Mesenchymal stem cell (in vitro differentiated cells and primary cell): ENCODE data around the gene TNS4.

Experiments used
- DNase-seq: peaks from one replicate; pipeline ENCODE4 v3.0.0-alpha.2; 2013
- H2AFZ ChIP-seq: one replicate; pipeline ENCODE4 v1.6.1; 2013; ENCODE audit warnings: low read depth, mild to moderate bottlenecking, control low read depth, inconsistent platforms, low read length, moderate library complexity
- H2AK5ac ChIP-seq: 2 replicates; pipeline ENCODE4 v1.6.1; 2013; ENCODE audit warnings: low read length, moderate library complexity, mild to moderate bottlenecking, inconsistent platforms; ENCODE audit not compliant: severe bottlenecking
- H2BK120ac ChIP-seq: one replicate; pipeline ENCODE4 v1.6.1; 2013; ENCODE audit warnings: low read depth, mild to moderate bottlenecking, inconsistent platforms, low read length, moderate library complexity
- H2BK12ac ChIP-seq, 2 experiments: one replicate each; pipeline ENCODE4 v1.6.1; 2013; ENCODE audit warnings: inconsistent platforms in 2 of 2, low read length in 2 of 2, mild to moderate bottlenecking in 2 of 2, moderate library complexity in 2 of 2, control low read depth in 1 of 2
- H2BK15ac ChIP-seq: one replicate; pipeline ENCODE4 v1.6.1; 2013; ENCODE audit warnings: mild to moderate bottlenecking, low read depth, inconsistent platforms; ENCODE audit not compliant: poor library complexity, severe bottlenecking
- H2BK5ac ChIP-seq: 2 replicates; pipeline ENCODE4 v1.6.1; 2013; ENCODE audit warnings: low read depth, mild to moderate bottlenecking, low read length, control low read depth, inconsistent platforms; ENCODE audit not compliant: poor library complexity, severe bottlenecking
- H3K14ac ChIP-seq, 2 experiments: one replicate each; pipeline ENCODE4 v1.6.1; 2013; ENCODE audit warnings: inconsistent platforms in 2 of 2, low read length in 2 of 2, control low read depth in 1 of 2, mild to moderate bottlenecking in 1 of 2, moderate library complexity in 1 of 2
- H3K18ac ChIP-seq, 2 experiments: one replicate each; pipeline ENCODE4 v1.6.1; 2013; ENCODE audit warnings: inconsistent platforms in 2 of 2, low read length in 2 of 2, control low read depth in 1 of 2, low read depth in 1 of 2, mild to moderate bottlenecking in 1 of 2
- H3K23ac ChIP-seq, 2 experiments: one replicate each; pipeline ENCODE4 v1.6.1; 2013; ENCODE audit warnings: inconsistent platforms in 2 of 2, low read length in 2 of 2, mild to moderate bottlenecking in 2 of 2, moderate library complexity in 2 of 2, control low read depth in 1 of 2
- H3K27ac ChIP-seq: 2 replicates; pipeline ENCODE4 v1.5.1; 2013; ENCODE audit warnings: mild to moderate bottlenecking, moderate library complexity, low read length, control low read depth, inconsistent platforms; ENCODE audit not compliant: poor library complexity, severe bottlenecking
- H3K27me3 ChIP-seq, 2 experiments: 2 replicates each; pipeline versions ENCODE4 v1.6.1 to v1.7.0; 2013; ENCODE audit warnings: low read length in 2 of 2, mild to moderate bottlenecking in 2 of 2, moderate library complexity in 2 of 2, control low read depth in 1 of 2, inconsistent platforms in 1 of 2; ENCODE audit not compliant: control insufficient read depth in 1 of 2, insufficient read depth in 1 of 2
- H3K36me3 ChIP-seq, 2 experiments: 2 replicates each; pipeline versions ENCODE4 v1.6.1 to v1.7.0; 2013; ENCODE audit warnings: low read length in 2 of 2, control low read depth in 1 of 2, inconsistent platforms in 1 of 2, low read depth in 1 of 2, mild to moderate bottlenecking in 1 of 2; ENCODE audit not compliant: insufficient read depth in 2 of 2, control insufficient read depth in 1 of 2
- H3K4ac ChIP-seq, 2 experiments: one replicate each; pipeline ENCODE4 v1.6.1; 2013; ENCODE audit warnings: inconsistent platforms in 2 of 2, low read length in 2 of 2, mild to moderate bottlenecking in 2 of 2, moderate library complexity in 2 of 2, control low read depth in 1 of 2, low read depth in 1 of 2
- H3K4me1 ChIP-seq: 2 replicates; pipeline ENCODE4 v1.6.1; 2013; ENCODE audit warnings: low read depth, low read length, control low read depth; ENCODE audit not compliant: control insufficient read depth, insufficient read depth
- H3K4me2 ChIP-seq: 2 replicates; pipeline ENCODE4 v1.6.1; 2013; ENCODE audit warnings: low read length, mild to moderate bottlenecking, inconsistent platforms; ENCODE audit not compliant: poor library complexity, severe bottlenecking
- H3K4me3 ChIP-seq, 2 experiments: 2 replicates each; pipeline versions ENCODE4 v1.5.1 to v1.7.0; 2013; ENCODE audit warnings: low read length in 2 of 2, mild to moderate bottlenecking in 2 of 2, control low read depth in 1 of 2, low read depth in 1 of 2; ENCODE audit not compliant: insufficient read depth in 1 of 2
- H3K79me1 ChIP-seq: replicated peaks from 2 replicates; pipeline ENCODE4 v1.6.1; 2013; ENCODE audit warnings: mild to moderate bottlenecking, control low read depth, low read length, inconsistent platforms; ENCODE audit not compliant: poor library complexity, severe bottlenecking
- H3K9ac ChIP-seq: 2 replicates; pipeline ENCODE4 v1.7.0; 2013; ENCODE audit warnings: mild to moderate bottlenecking, low read length, moderate library complexity
- H3K9me3 ChIP-seq: 2 replicates; pipeline ENCODE4 v1.7.0; 2013; ENCODE audit warnings: mild to moderate bottlenecking, low read length; ENCODE audit not compliant: control insufficient read depth
- H4K8ac ChIP-seq: one replicate; pipeline ENCODE4 v1.6.1; 2013; ENCODE audit warnings: inconsistent platforms, mild to moderate bottlenecking, low read length, moderate library complexity
- H4K91ac ChIP-seq: one replicate; pipeline ENCODE4 v1.6.1; 2013; ENCODE audit warnings: mild to moderate bottlenecking, low read length, inconsistent platforms
- WGBS: methylation state at CpG from one replicate; pipeline ENCODE4 v1.1.7; 2013; ENCODE audit warnings: mixed read lengths; 5-methylcytosine and 5-hydroxymethylcytosine counted together

TNS4 gene

GRCh38 chr17:40495140-40495539 is 6.3 kb downstream of the TNS4 start:
- H2AK5ac ChIP-seq = no peak overlapping the region
- H3K4ac ChIP-seq = no peak overlapping the region
- H4K91ac ChIP-seq = no peak overlapping the region
- H3K9me3 ChIP-seq = no peaks in the 10 kb centered on the region
- H3K79me1 ChIP-seq = no peaks in the 10 kb centered on the region
- H2BK12ac ChIP-seq = peak overlapping the region in 1 of 2 experiments; percentile 33
- no peak overlapping the region for H2BK15ac ChIP-seq
- H3K14ac ChIP-seq = no peak overlapping the region
- H4K8ac ChIP-seq = no peak overlapping the region
- H3K4me3 ChIP-seq = no peak overlapping the region
- no peak for DNase-seq
- H3K4me1 ChIP-seq = peaks cover 27% of the 10 kb centered on the region
- no peak overlapping the region for H3K4me2 ChIP-seq
- H3K27me3 ChIP-seq = no peaks in the 10 kb centered on the region
- WGBS = 77% methylated on average over 5 of the region's 5 CpGs
- no peak overlapping the region for H3K9ac ChIP-seq
- H2BK5ac ChIP-seq = no peak overlapping the region
- no peak overlapping the region for H2BK120ac ChIP-seq
- no peak overlapping the region for H3K27ac ChIP-seq
- no peak overlapping the region for H3K18ac ChIP-seq
- H2AFZ ChIP-seq = no peak overlapping the region
- H3K23ac ChIP-seq = no peak overlapping the region
- H3K36me3 ChIP-seq = peaks cover 0 to 2% of the 10 kb centered on the region in 2 experiments

- no peak overlapping the region for H3K4me3 ChIP-seq
- no peaks in the 10 kb centered on the region for H3K9me3 ChIP-seq
- peak overlapping the region in 1 of 2 experiments; percentile 1 for H2BK12ac ChIP-seq
- peaks cover 0 to 2% of the 10 kb centered on the region in 2 experiments for H3K36me3 ChIP-seq
- no peak overlapping the region for H4K8ac ChIP-seq
- H2BK15ac ChIP-seq = no peak overlapping the region
- H3K4ac ChIP-seq = no peak overlapping the region
- H3K4me2 ChIP-seq = no peak overlapping the region
- H2AK5ac ChIP-seq = peak overlapping the region; percentile 61
- no peak overlapping the region for H3K18ac ChIP-seq
- peaks cover 26% of the 10 kb centered on the region for H3K4me1 ChIP-seq
- no peak overlapping the region for H2BK120ac ChIP-seq
- H3K23ac ChIP-seq = no peak overlapping the region
- no peak overlapping the region for H3K9ac ChIP-seq
- no peaks in the 10 kb centered on the region for H3K79me1 ChIP-seq
- H4K91ac ChIP-seq = no peak overlapping the region
- H3K14ac ChIP-seq = no peak overlapping the region
- H3K27ac ChIP-seq = no peak overlapping the region
- no peak for DNase-seq
- H3K27me3 ChIP-seq = no peaks in the 10 kb centered on the region
- no peak overlapping the region for H2BK5ac ChIP-seq
- whole genome bisulfite sequencing = 79% methylated on average over 4 of the region's 4 CpGs
- no peak overlapping the region for H2AFZ ChIP-seq
Observed at GRCh38 chr17:40493697-40494096, 7.7 kb downstream of the TNS4 start.

DNA sequence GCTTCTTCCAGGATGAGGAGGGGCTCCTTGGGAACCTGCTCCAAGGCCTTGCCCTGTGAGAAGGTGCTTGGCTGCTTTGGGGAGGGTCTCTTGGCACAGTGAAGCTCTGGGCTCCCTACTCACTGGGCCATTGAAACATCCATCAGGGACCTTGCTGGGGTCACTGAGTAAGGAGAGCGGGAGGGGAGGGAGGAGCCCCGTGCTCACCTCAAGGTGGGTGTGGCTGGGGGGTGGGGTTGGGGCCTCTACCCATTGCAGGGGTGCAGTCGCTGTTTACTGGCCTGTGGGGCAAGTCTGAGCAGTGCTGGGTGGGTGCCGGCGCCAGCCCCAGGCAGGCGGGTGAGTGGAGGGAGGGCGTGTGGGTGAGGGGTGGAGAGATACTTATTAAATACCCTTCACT is 9.9 kb downstream of the TNS4 start:
- Histone ChIP-seq H4K91ac (peak overlapping the region; percentile 70), H4K8ac (no peak overlapping the region), H3K9me3 (no peaks in the 10 kb centered on the region), H3K4me1 (peaks cover 39% of the 10 kb centered on the region), H3K27me3 (no peaks in the 10 kb centered on the region), H3K9ac (no peak overlapping the region), H3K18ac (peak overlapping the region; percentile 13 to 19), H3K4me3 (no peak overlapping the region), H2BK5ac (no peak overlapping the region), H3K4me2 (no peak overlapping the region), H2BK15ac (no peak overlapping the region), H3K36me3 (peaks cover 0 to 2% of the 10 kb centered on the region in 2 experiments), H3K79me1 (no peaks in the 10 kb centered on the region), H3K27ac (no peak overlapping the region), H3K14ac (no peak overlapping the region), H3K4ac (no peak overlapping the region), H3K23ac (no peak overlapping the region), H2AK5ac (peak overlapping the region; percentile 54), H2AFZ (no peak overlapping the region), H2BK12ac (peak overlapping the region; percentile 18 to 79), H2BK120ac (no peak overlapping the region)
- no peak for DNase-seq
- 76% methylated on average over 7 of the region's 7 CpGs for WGBS

DNA sequence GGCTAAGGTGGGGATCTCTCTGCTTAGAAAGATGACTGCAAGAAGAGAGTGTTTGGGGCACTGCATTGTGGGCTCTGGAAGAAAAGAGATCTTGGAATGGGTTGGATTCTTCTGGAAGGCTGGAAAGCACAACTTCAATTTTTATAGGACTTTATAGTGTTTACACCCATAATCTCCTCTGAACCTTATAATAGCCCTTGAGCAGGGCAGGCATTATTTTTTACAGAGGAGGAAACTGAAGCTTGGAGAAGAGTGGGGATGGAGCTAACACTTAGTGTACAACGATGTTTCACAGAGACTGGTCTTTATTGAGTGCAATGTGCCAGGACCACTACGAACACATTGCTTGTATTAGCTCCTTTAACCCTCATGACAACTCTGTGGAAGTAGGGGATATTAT is 10.4 kb downstream of the TNS4 start:
- peaks cover 0 to 2% of the 10 kb centered on the region in 2 experiments for H3K36me3 ChIP-seq
- H3K23ac ChIP-seq = no peak overlapping the region
- no peak overlapping the region for H3K14ac ChIP-seq
- H3K9me3 ChIP-seq = no peaks in the 10 kb centered on the region
- no peak overlapping the region for H2BK15ac ChIP-seq
- DNase-seq = no peak
- H2BK120ac ChIP-seq = peak overlapping the region; percentile 50
- H2BK12ac ChIP-seq = peak overlapping the region; percentile 48 to 86
- peak overlapping the region in 1 of 2 experiments; percentile 24 for H3K4me3 ChIP-seq
- peak overlapping the region in 1 of 2 experiments; percentile 95 for H3K18ac ChIP-seq
- H3K79me1 ChIP-seq = no peaks in the 10 kb centered on the region
- no peak overlapping the region for H4K91ac ChIP-seq
- H4K8ac ChIP-seq = peak overlapping the region; percentile 29
- H3K4ac ChIP-seq = peak overlapping the region in 1 of 2 experiments; percentile 84
- H3K27ac ChIP-seq = peak overlapping the region; percentile 70
- no peak overlapping the region for H2BK5ac ChIP-seq
- H2AFZ ChIP-seq = peak overlapping the region; percentile 18
- H3K4me2 ChIP-seq = no peak overlapping the region
- peak overlapping the region; percentile 23 for H2AK5ac ChIP-seq
- peak overlapping the region; percentile 62 for H3K9ac ChIP-seq
- peaks cover 41% of the 10 kb centered on the region for H3K4me1 ChIP-seq
- WGBS = 79% methylated on average over 2 of the region's 2 CpGs
- no peaks in the 10 kb centered on the region for H3K27me3 ChIP-seq
